Smooth muscle cell (in vitro differentiated cells): ENCODE measurements around the gene ZMIZ1. TPM values are rescaled to one million over a fixed set of nuclear protein-coding genes. Genes with fewer than 3 reads are reported as not detected.

Source experiments
- DNase-seq: peaks from one replicate; lab custom pipeline; 2025; ENCODE audit not compliant: unreplicated experiment; lab: John Stamatoyannopoulos, UW
- H2AFZ ChIP-seq: fragments of 200-600 bp; sonication (generic); 2 replicates; pipeline ENCODE4 v1.6.0; 2016; ENCODE audit warnings: antibody characterized with exemption, low read depth, mild to moderate bottlenecking
- H3F3A ChIP-seq: fragments of 200-600 bp; sonication (generic); 2 replicates; pipeline ENCODE4 v1.6.0; 2017; ENCODE audit warnings: antibody characterized with exemption, low read depth
- H3K27ac ChIP-seq: fragments of 200-600 bp; sonication (generic); 2 replicates; pipeline ENCODE4 v1.5.1; 2016; ENCODE audit warnings: low read depth, mild to moderate bottlenecking
- H3K27me3 ChIP-seq: fragments of 200-600 bp; sonication (generic); 2 replicates; pipeline ENCODE4 v1.6.1; 2016; ENCODE audit warnings: low read depth, mild to moderate bottlenecking
- H3K36me3 ChIP-seq: fragments of 200-600 bp; sonication (generic); 2 replicates; pipeline ENCODE4 v1.5.1; 2016; ENCODE audit warnings: low read depth
- H3K4me1 ChIP-seq: fragments of 200-600 bp; sonication (generic); 2 replicates; pipeline ENCODE4 v1.5.1; 2016; ENCODE audit warnings: low read depth
- H3K4me2 ChIP-seq: fragments of 200-600 bp; sonication (generic); 2 replicates; pipeline ENCODE4 v1.6.0; 2016; ENCODE audit warnings: mild to moderate bottlenecking
- H3K4me3 ChIP-seq: fragments of 200-600 bp; sonication (generic); 2 replicates; pipeline ENCODE4 v1.5.1; 2016; ENCODE audit warnings: mild to moderate bottlenecking
- H3K79me2 ChIP-seq: fragments of 200-600 bp; sonication (generic); 2 replicates; pipeline ENCODE4 v1.6.0; 2016; ENCODE audit warnings: low read depth, mild to moderate bottlenecking
- H3K9ac ChIP-seq: fragments of 200-600 bp; sonication (generic); 2 replicates; pipeline ENCODE4 v1.6.0; 2016; ENCODE audit warnings: low read depth
- H3K9me3 ChIP-seq: fragments of 200-600 bp; sonication (generic); replicated peaks from 2 replicates; pipeline ENCODE4 v1.5.1; 2016; ENCODE audit warnings: low read depth
- H4K20me1 ChIP-seq: fragments of 200-600 bp; sonication (generic); 2 replicates; pipeline ENCODE4 v1.6.0; 2016; ENCODE audit warnings: low read depth
- WGBS: methylation state at CpG from one replicate; pipeline ENCODE4 v1.1.7; 2016; ENCODE audit warnings: low lambda C conversion rate; 5-methylcytosine and 5-hydroxymethylcytosine counted together
- polyA plus RNA-seq: library from polyadenylated mRNA; unstranded; fragments of >200 nt; fragmentation: Nextera tagmentation; extraction: Ambion mirVana; gene quantifications from 2 replicates; pipeline ENCODE4 v1.2.1, GENCODE V29; 2016
- total RNA-seq: library from RNA; depleted of rRNA; stranded (reverse); fragments of >200 nt; gene quantifications from 2 replicates; pipeline ENCODE4 v1.2.3, GENCODE V29; 2014
- TF ChIP-seq, protein P1 (sequence below): fragments of 200-600 bp; sonication (generic); IDR thresholded peaks from 2 replicates; pipeline ENCODE4 v1.5.1; 2017; ENCODE audit warnings: borderline replicate concordance, mild to moderate bottlenecking, antibody characterized with exemption; ENCODE audit not compliant: insufficient read depth, poor library complexity, severe bottlenecking

ZMIZ1 gene
- total and polyA plus RNA-seq, 2 experiments from 2014 or later, result 24.2 to 31.3 TPM

DNA sequence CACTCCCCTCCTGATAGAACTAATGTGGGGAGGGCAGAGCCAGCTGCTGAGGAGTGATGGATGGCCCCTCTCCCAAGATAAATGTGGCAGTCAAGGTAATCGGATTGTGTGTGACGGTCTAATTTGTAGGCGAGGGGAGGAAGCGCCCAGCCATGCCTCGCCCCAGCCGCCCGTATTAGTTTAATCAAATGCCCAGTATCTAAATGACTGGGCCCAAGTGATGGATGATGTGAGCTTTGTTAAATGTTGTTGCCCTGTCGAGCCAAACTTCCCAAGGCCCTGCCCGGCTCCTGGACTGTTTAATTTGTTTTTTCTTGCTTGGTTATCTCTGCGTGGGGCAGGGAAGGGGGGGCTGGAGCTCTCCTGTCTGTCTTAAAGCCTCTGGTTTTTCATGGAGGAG is 190.1 kb downstream of the ZMIZ1 start:
- DNase-seq, result no peak
- Histone ChIP-seq H3K4me2 (no peak overlapping the region), H3K9ac (no peak overlapping the region), H3K79me2 (peaks cover 26% of the 10 kb centered on the region), H3K36me3 (no peaks in the 10 kb centered on the region), H3K9me3 (no peaks in the 10 kb centered on the region), H2AFZ (no peak overlapping the region), H4K20me1 (peaks cover 96% of the 10 kb centered on the region), H3F3A (peaks cover 9% of the 10 kb centered on the region), H3K27ac (no peak overlapping the region), H3K4me3 (no peak overlapping the region), H3K4me1 (peaks cover 14% of the 10 kb centered on the region), H3K27me3 (no peaks in the 10 kb centered on the region)
- TF ChIP-seq, protein P1, sequence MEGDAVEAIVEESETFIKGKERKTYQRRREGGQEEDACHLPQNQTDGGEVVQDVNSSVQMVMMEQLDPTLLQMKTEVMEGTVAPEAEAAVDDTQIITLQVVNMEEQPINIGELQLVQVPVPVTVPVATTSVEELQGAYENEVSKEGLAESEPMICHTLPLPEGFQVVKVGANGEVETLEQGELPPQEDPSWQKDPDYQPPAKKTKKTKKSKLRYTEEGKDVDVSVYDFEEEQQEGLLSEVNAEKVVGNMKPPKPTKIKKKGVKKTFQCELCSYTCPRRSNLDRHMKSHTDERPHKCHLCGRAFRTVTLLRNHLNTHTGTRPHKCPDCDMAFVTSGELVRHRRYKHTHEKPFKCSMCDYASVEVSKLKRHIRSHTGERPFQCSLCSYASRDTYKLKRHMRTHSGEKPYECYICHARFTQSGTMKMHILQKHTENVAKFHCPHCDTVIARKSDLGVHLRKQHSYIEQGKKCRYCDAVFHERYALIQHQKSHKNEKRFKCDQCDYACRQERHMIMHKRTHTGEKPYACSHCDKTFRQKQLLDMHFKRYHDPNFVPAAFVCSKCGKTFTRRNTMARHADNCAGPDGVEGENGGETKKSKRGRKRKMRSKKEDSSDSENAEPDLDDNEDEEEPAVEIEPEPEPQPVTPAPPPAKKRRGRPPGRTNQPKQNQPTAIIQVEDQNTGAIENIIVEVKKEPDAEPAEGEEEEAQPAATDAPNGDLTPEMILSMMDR, result no peak
- 82% methylated on average over 10 of the region's 10 CpGs for WGBS

DNA sequence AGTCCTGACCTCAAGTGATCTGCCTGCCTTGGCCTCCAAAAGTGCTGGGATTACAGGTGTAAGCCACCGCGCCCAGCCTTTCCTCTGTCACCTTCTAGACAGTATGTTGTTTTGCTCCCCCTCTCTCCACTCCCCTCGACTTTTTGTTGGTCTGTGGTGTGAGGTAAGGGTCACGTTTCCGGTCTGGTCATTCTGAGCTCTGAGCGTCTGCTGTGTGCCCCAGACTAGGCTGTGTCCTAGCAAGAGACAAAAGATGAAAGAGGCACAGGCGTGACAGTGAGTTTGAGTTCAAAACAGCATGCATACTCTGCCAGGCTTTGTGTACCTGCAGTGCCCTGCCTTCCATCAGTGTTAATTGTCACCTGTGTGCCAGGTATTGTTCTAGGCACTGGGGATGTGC is 191.1 kb downstream of the ZMIZ1 start:
- Histone ChIP-seq H4K20me1 (peaks cover 89% of the 10 kb centered on the region), H3K9ac (no peak overlapping the region), H3K36me3 (no peaks in the 10 kb centered on the region), H3K27me3 (no peaks in the 10 kb centered on the region), H3K4me3 (no peak overlapping the region), H3K79me2 (peaks cover 20% of the 10 kb centered on the region), H3K4me2 (no peak overlapping the region), H3K4me1 (peaks cover 14% of the 10 kb centered on the region), H3K27ac (peak overlapping the region; percentile 13), H3F3A (peaks cover 11% of the 10 kb centered on the region), H3K9me3 (no peaks in the 10 kb centered on the region), H2AFZ (no peak overlapping the region)
- TF ChIP-seq, protein P1, result no peak
- WGBS, result 94% methylated on average over 7 of the region's 7 CpGs
- no peak for DNase-seq

DNA sequence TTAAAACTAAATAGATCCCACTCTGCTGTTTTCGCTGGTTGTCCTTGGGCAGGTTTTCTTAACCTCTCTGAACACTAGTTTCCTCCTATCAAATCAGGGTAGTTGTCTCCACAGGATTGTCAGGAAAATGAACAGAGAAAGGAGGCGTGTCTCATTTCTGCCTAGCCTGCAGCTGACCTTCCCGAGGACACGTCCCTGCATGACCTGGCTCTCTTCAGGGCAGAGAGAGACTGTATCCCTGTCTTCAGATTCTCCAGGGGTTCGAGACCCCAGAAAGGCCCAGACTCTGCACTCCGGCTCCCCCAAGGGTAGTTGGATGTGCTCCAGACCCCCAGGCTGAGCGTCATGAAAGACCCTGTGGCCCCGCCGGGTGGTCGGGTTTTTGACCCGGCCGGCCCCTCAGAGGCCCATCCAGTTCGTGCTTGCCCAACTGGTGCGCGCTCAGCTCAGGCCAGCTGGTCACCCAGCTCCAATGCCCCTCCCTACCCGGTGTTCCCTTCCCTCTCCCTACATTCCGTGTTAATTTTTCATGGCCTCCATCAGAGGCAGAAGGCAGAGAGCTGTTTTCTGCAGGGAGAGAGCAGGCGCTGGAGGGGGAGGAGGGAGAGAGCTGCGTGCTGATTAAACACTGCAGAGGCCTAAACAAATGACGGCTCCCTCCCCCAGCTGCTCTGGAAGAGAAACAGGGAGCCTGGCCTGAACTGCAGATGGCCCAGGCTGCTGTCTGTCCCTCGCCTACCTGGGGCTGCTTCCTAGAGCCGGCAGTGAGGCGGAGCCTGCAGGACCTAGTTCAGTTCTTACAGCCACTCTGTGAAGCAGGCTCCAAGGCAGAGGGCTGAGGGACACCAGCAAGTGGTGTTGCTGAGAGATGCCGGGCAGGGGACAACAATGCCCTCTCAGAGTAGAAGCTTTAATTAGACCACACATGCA is 192.3 kb downstream of the ZMIZ1 start:
- DNase-seq, result no peak
- peak overlapping the region; percentile 51 for H3K27ac ChIP-seq
- WGBS, result 55% methylated on average over 24 of the region's 24 CpGs
- H3K4me1 ChIP-seq, result peaks cover 14% of the 10 kb centered on the region
- no peaks in the 10 kb centered on the region for H3K36me3 ChIP-seq
- no peaks in the 10 kb centered on the region for H3K27me3 ChIP-seq
- TF ChIP-seq, protein P1, result no peak
- H4K20me1 ChIP-seq, result peaks cover 76% of the 10 kb centered on the region
- H3K4me2 ChIP-seq, result peak overlapping the region; percentile 19
- H3K9me3 ChIP-seq, result no peaks in the 10 kb centered on the region
- H3K9ac ChIP-seq, result no peak overlapping the region
- no peak overlapping the region for H2AFZ ChIP-seq
- no peak overlapping the region for H3K4me3 ChIP-seq
- H3K79me2 ChIP-seq, result peaks cover 14% of the 10 kb centered on the region
- H3F3A ChIP-seq, result peaks cover 13% of the 10 kb centered on the region
